ENCODE measurements around the gene TMEM156. TPM values are rescaled to one million over a fixed set of nuclear protein-coding genes. Genes with fewer than 3 reads are reported as not detected.
A peak's percentile ranks its signal among the peaks of the same experiment; 100 is the strongest.

Gene TMEM156
- total RNA-seq, 6 experiments from 2014 or later = 0.07 to 0.48 (median 0.41) TPM

DNA sequence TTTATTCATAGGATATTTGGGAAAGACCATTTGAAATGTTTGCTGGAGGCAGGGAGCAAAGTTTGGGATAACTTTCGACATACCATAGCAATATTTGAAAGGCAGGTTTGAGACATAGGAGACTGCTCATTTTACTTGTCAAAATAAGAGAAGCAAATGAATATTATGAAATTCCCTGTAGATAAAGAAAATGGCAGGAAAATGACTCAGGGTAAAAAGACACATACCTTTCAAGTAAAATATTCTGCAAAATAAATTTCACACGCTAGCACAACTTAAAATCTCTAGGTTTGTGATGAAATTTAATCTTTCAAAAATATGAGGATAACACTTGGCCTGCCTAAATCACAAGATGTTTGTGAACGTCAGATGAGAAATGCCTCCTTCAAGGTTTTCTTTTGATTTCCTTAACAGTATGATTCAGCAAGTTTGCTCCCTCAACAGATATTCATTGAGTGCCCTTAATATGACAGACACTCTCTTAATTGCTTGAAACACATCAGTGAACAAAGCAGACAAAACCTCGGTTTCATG lies 6.6 kb downstream of the TMEM156 start:
- Mint-ChIP-seq H3K4me1 (ENCODE audit: low read depth) (peaks cover 34% of the 10 kb centered on the region), H3K27me3 (ENCODE audit: insufficient read depth) (no peaks in the 10 kb centered on the region; the same call in 1 of the 2 replicates), H3K36me3 (ENCODE audit: low read depth) (no peaks in the 10 kb centered on the region), H3K27ac (peak overlapping the region; percentile 31), H3K9me3 (no peaks in the 10 kb centered on the region), H3K4me3 (no peak overlapping the region)
- DNase-seq = no peak
- TF ChIP-seq, protein P1, sequence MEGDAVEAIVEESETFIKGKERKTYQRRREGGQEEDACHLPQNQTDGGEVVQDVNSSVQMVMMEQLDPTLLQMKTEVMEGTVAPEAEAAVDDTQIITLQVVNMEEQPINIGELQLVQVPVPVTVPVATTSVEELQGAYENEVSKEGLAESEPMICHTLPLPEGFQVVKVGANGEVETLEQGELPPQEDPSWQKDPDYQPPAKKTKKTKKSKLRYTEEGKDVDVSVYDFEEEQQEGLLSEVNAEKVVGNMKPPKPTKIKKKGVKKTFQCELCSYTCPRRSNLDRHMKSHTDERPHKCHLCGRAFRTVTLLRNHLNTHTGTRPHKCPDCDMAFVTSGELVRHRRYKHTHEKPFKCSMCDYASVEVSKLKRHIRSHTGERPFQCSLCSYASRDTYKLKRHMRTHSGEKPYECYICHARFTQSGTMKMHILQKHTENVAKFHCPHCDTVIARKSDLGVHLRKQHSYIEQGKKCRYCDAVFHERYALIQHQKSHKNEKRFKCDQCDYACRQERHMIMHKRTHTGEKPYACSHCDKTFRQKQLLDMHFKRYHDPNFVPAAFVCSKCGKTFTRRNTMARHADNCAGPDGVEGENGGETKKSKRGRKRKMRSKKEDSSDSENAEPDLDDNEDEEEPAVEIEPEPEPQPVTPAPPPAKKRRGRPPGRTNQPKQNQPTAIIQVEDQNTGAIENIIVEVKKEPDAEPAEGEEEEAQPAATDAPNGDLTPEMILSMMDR (IDR thresholded peaks at IDR 0.05) = no peak

DNA sequence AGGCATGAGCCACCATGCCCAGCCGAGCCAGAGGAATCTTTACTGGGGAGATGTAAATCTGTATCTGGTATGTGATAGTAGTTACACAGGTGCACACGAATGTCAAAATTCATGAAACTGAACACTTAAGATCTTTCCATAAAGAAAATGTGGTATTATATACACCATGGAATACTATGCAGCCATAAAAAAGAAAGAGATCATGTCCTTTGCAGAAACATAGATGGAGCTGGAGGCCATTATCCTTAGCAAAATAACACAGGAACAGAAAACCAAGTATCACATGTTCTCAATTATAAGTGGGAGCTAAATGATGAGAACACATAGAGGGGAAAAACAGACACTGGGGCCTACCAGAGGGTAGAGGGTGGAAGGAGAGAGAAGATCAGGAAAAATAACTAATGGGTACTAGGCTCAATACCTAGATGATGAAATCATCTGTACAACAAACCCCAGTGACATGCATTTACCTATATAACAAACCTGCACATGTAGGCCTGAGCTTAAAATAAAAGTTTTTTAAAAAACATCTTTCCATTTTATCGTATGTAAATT lies 7.8 kb downstream of the TMEM156 start:
- no peaks in the 10 kb centered on the region for H3K9me3 Mint-ChIP-seq
- peaks cover 26% of the 10 kb centered on the region for H3K4me1 Mint-ChIP-seq (ENCODE audit: low read depth)
- no peak for DNase-seq
- no peak overlapping the region for H3K4me3 Mint-ChIP-seq
- H3K27me3 Mint-ChIP-seq (ENCODE audit: insufficient read depth) = no peaks in the 10 kb centered on the region; the same call in 1 of the 2 replicates
- H3K27ac Mint-ChIP-seq = no peak overlapping the region
- no peaks in the 10 kb centered on the region for H3K36me3 Mint-ChIP-seq (ENCODE audit: low read depth)
- TF ChIP-seq, protein P1 (IDR thresholded peaks at IDR 0.05) = no peak

DNA sequence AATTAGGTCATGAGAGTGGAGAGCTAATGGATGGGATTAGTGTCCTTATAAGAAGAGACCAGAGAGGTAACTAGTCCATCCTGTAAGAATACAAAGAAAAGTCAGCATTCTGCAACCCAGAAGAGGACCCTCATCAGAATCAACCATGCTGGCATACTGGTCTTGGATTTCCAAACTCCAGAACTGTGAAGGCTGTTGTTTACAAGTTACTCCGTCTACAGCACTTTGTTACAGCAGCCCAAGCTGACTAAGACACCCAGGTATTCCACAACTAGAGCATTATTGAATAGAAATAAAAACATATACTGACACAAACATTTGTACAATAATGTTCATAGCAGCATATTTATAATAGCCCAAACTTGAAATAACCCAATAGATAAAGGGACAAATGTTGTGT lies 9.2 kb downstream of the TMEM156 start:
- no peak for DNase-seq
- Mint-ChIP-seq H3K4me3 (no peak overlapping the region), H3K27me3 (ENCODE audit: insufficient read depth) (no peaks in the 10 kb centered on the region; the same call in 1 of the 2 replicates), H3K4me1 (ENCODE audit: low read depth) (peaks cover 26% of the 10 kb centered on the region), H3K27ac (no peak overlapping the region), H3K36me3 (ENCODE audit: low read depth) (no peaks in the 10 kb centered on the region), H3K9me3 (no peaks in the 10 kb centered on the region)
- TF ChIP-seq, protein P1 (IDR thresholded peaks at IDR 0.05) = no peak

DNA sequence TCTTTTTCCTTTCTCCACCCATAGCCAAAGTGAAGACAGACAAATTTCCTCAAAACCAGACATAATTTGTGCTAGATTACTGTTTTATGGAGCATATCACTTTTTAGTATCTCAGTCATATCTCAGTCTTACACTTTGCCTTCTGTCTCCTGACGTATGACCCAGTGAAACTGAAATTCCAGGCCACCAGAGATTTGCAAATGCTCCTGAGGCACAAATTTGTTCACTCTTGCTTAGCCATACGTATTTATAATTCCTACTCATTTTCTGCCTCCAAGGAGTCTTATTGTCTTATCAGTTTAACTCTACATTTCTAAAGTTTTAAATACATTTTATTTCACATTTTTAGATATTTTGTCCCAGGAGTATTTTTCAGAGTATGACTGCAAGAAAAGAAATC lies 10.0 kb downstream of the TMEM156 start:
- Mint-ChIP-seq H3K36me3 (ENCODE audit: low read depth) (no peaks in the 10 kb centered on the region), H3K27me3 (ENCODE audit: insufficient read depth) (no peaks in the 10 kb centered on the region; the same call in 1 of the 2 replicates), H3K9me3 (no peaks in the 10 kb centered on the region), H3K4me1 (ENCODE audit: low read depth) (peaks cover 26% of the 10 kb centered on the region), H3K4me3 (no peak overlapping the region), H3K27ac (no peak overlapping the region)
- no peak for DNase-seq
- TF ChIP-seq, protein P1 (IDR thresholded peaks at IDR 0.05) = no peak

DNA sequence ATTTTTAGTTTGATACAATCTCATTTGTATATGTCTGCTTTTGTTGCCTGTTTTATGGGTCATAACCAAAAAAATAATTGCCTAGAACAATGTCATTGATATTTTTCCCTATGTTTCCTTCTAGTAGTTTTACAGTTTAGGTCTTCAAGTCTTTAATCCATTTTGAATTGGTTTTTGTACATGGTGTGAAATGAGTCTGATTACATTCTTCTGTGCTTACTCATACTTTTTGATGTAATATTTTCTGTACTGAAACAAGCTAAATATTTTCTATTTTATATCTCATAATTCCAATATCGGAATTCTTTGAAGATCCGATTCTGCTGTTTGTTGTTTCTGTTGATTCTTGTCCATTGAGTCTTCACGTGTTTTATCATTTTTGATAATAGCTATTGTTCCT lies 10.6 kb downstream of the TMEM156 start:
- Mint-ChIP-seq H3K4me3 (no peak overlapping the region), H3K36me3 (ENCODE audit: low read depth) (no peaks in the 10 kb centered on the region), H3K27ac (no peak overlapping the region), H3K27me3 (ENCODE audit: insufficient read depth) (no peaks in the 10 kb centered on the region; the same call in 1 of the 2 replicates), H3K9me3 (no peaks in the 10 kb centered on the region), H3K4me1 (ENCODE audit: low read depth) (peaks cover 26% of the 10 kb centered on the region)
- TF ChIP-seq, protein P1 (IDR thresholded peaks at IDR 0.05) = no peak
- no peak for DNase-seq

All from HFFc6 (cell line).